Liver (tissue), 9 donors: Measurements from ENCODE around the gene DIS3L. TPM values are rescaled to one million over a fixed set of nuclear protein-coding genes. Genes with fewer than 3 reads are reported as not detected.
A peak's percentile ranks its signal among the peaks of the same experiment; 100 is the strongest.

Source experiments
- DNase-seq: peaks from one replicate; pipeline ENCODE4 v3.0.0-alpha.2; 2017; ENCODE audit warnings: low spot score
- H3K27ac ChIP-seq, 2 donors: one replicate each; pipeline ENCODE4 v1.7.0; 2013; ENCODE audit warnings: inconsistent platforms in 2 of 2, low read length in 2 of 2, control low read depth in 1 of 2, low read depth in 1 of 2, mild to moderate bottlenecking in 1 of 2
- H3K27me3 ChIP-seq, 4 donors: one replicate each; pipeline versions ENCODE4 v1.6.1 to v1.7.0; 2013; ENCODE audit warnings: low read length in 3 of 4, inconsistent platforms in 1 of 4, mild to moderate bottlenecking in 1 of 4, moderate library complexity in 1 of 4; ENCODE audit not compliant: control insufficient read depth in 4 of 4, insufficient read depth in 4 of 4
- H3K36me3 ChIP-seq, 4 donors: one replicate each; pipeline versions ENCODE4 v1.6.1 to v1.7.0; 2013; ENCODE audit warnings: low read length in 3 of 4, mild to moderate bottlenecking in 3 of 4, low read depth in 1 of 4, moderate library complexity in 1 of 4; ENCODE audit not compliant: control insufficient read depth in 4 of 4, insufficient read depth in 3 of 4
- H3K4me1 ChIP-seq, 4 donors: one replicate each; pipeline versions ENCODE4 v1.6.1 to v1.7.0; 2013; ENCODE audit warnings: low read length in 3 of 4, mild to moderate bottlenecking in 3 of 4, moderate library complexity in 1 of 4; ENCODE audit not compliant: control insufficient read depth in 4 of 4, insufficient read depth in 4 of 4
- H3K4me3 ChIP-seq, 3 donors: one replicate each; pipeline versions ENCODE4 v1.6.1 to v1.7.0; 2013; ENCODE audit warnings: low read length in 3 of 3, control low read depth in 1 of 3, low read depth in 1 of 3, mild to moderate bottlenecking in 1 of 3
- H3K9ac ChIP-seq, 2 donors: one replicate each; pipeline ENCODE4 v1.7.0; 2013; ENCODE audit warnings: low read length in 2 of 2, mild to moderate bottlenecking in 2 of 2, moderate library complexity in 2 of 2, control low read depth in 1 of 2, low read depth in 1 of 2
- H3K9me3 ChIP-seq, 4 donors: one replicate each; pipeline versions ENCODE4 v1.6.1 to v1.7.0; 2013; ENCODE audit warnings: low read length in 3 of 4; ENCODE audit not compliant: control insufficient read depth in 4 of 4
- EGR1 ChIP-seq, 2 donors: IDR thresholded peaks; 2 replicates each; pipeline ENCODE4 v1.6.1; 2016 to 2018; ENCODE audit warnings: antibody characterized with exemption in 2 of 2, low read depth in 2 of 2
- FOXA2 ChIP-seq: IDR thresholded peaks from 2 replicates; pipeline ENCODE4 v1.6.1; 2016; ENCODE audit warnings: antibody characterized with exemption
- GABPA ChIP-seq, 2 donors: IDR thresholded peaks in 1 of 2; conservative IDR thresholded peaks in 1 of 2; 2 replicates each; pipeline ENCODE4 v1.6.1; 2016; ENCODE audit warnings: antibody characterized with exemption in 2 of 2, mild to moderate bottlenecking in 1 of 2, moderate library complexity in 1 of 2
- HNF4A ChIP-seq, 2 donors: conservative IDR thresholded peaks; 2 replicates each; pipeline ENCODE4 v1.6.1; 2016; ENCODE audit warnings: antibody characterized with exemption in 2 of 2, mild to moderate bottlenecking in 2 of 2
- HNF4G ChIP-seq: IDR thresholded peaks from 2 replicates; pipeline ENCODE4 v1.6.1; 2016; ENCODE audit warnings: antibody characterized with exemption
- JUND ChIP-seq, 2 donors: IDR thresholded peaks; 2 replicates each; pipeline ENCODE4 v1.6.1; 2016; ENCODE audit warnings: antibody characterized with exemption in 2 of 2
- NR2F2 ChIP-seq: IDR thresholded peaks from 2 replicates; pipeline ENCODE4 v1.6.1; 2016; ENCODE audit warnings: antibody characterized with exemption
- RAD21 ChIP-seq, 2 donors: IDR thresholded peaks; 2 replicates each; pipeline ENCODE4 v1.6.1; 2016; ENCODE audit warnings: antibody characterized with exemption in 2 of 2, mild to moderate bottlenecking in 2 of 2
- RXRA ChIP-seq, 2 donors: IDR thresholded peaks; 2 replicates each; pipeline ENCODE4 v1.6.1; 2017 to 2018; ENCODE audit warnings: antibody characterized with exemption in 2 of 2, mild to moderate bottlenecking in 1 of 2
- SP1 ChIP-seq: IDR thresholded peaks from 2 replicates; pipeline ENCODE4 v1.6.1; 2018; ENCODE audit warnings: antibody characterized with exemption, mild to moderate bottlenecking
- TAF1 ChIP-seq: conservative IDR thresholded peaks from 2 replicates; pipeline ENCODE4 v1.6.1; 2016; ENCODE audit warnings: antibody characterized with exemption, mild to moderate bottlenecking
- YY1 ChIP-seq: IDR thresholded peaks from 2 replicates; pipeline ENCODE4 v1.6.1; 2016; ENCODE audit warnings: antibody characterized with exemption, mild to moderate bottlenecking
- WGBS: extraction: QIAGEN DNeasy Blood & Tissue Kit; methylation state at CpG from one replicate; pipeline ENCODE4 v1.1.7; 2013; 5-methylcytosine and 5-hydroxymethylcytosine counted together
- polyA plus RNA-seq, 2 donors: library from polyadenylated mRNA; stranded (reverse) in 1 of 2; unstranded in 1 of 2; fragments of 200-250 nt in 1 of 2; fragments of >200 nt in 1 of 2; fragmentation: Nextera tagmentation in 1 of 2; extraction: Ambion mirVana in 1 of 2; gene quantifications; one replicate each; pipeline versions ENCODE4 v1.2.1 to v1.2.3, GENCODE V29; 2013 to 2015
- total RNA-seq, 2 donors: library from RNA; depleted of rRNA; stranded (reverse); fragments of >200 nt; gene quantifications; one replicate each; pipeline ENCODE4 v1.2.3, GENCODE V29; 2014
- TF ChIP-seq, protein P1 (sequence below): IDR thresholded peaks from 2 replicates; pipeline ENCODE4 v1.6.1; 2016; ENCODE audit warnings: antibody characterized with exemption
- TF ChIP-seq, protein P2 (sequence below): IDR thresholded peaks from 2 replicates; pipeline ENCODE4 v1.6.1; 2016; ENCODE audit warnings: antibody characterized with exemption
- TF ChIP-seq, protein P3 (sequence below): IDR thresholded peaks from 2 replicates; pipeline ENCODE4 v1.6.1; 2016; ENCODE audit warnings: antibody characterized with exemption
- TF ChIP-seq, protein P4 (sequence below): fragments of 150-350 bp; IDR thresholded peaks from 2 replicates; pipeline ENCODE4 v1.5.1; 2017; ENCODE audit warnings: improper control_type of control experiment, low read depth, low read length; ENCODE audit not compliant: missing input control
- donor health status: healthy.
- donor health status: healthy.
- donor health status: healthy.
- donor health status: healthy.
- donor health status: healthy.

Gene DIS3L
- total and polyA plus RNA-seq, 4 donors, result 9.9 to 40.2 (median 15.7) TPM

DNA sequence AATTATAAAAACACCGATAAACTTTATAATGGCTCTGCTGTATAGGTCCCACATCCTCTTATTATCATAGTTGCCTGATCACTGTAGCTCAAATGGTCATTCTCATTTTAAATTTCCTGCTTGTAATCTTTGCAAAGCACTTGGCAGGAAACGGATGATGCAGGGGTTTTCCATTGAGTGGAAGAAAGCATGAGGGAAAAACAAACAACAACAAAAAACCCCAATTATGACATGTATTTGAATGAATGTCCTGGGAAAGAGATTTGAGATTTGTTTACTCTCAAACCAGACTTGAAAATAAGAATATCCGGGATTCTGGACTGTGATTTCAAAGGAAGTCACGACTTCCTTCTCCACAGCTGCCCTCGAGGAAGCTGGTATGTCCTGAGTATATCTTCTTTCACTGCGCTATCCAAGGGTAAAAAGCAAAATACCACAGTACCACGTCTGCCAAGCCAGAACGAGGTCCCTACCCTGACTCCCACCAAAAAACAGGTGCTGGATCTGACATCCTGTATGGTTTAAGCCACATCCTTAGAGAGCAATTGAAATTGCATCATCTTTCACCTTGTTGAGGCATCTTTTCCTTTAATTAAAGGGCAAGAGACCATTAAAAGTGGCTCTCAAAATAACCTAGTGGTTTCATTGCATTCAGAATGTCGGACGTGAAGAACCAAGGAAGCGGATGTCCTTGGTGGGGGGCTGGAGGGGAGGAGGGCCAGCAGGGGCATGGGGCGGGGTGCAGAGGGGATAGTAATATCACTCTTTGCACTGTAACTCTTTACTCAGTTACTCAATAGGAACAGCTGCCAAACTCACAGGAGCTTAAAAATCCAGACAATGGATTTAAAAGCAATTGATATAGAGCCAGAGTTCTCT is 76.6 kb downstream of the DIS3L start:
- Histone ChIP-seq H3K9ac (peak overlapping the region in 1 of 2 donors; percentile 53), H3K36me3 (no peaks in the 10 kb centered on the region), H3K9me3 (peaks cover 0 to 3% (median 0%) of the 10 kb centered on the region in 4 donors), H3K27me3 (no peaks in the 10 kb centered on the region), H3K4me1 (peaks cover 0 to 4% (median 1%) of the 10 kb centered on the region in 4 donors), H3K27ac (peak overlapping the region; percentile 63 to 68), H3K4me3 (no peak overlapping the region)
- TF ChIP-seq, protein P1, sequence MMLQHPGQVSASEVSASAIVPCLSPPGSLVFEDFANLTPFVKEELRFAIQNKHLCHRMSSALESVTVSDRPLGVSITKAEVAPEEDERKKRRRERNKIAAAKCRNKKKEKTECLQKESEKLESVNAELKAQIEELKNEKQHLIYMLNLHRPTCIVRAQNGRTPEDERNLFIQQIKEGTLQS, result peak; percentile 83
- TF ChIP-seq YY1 (no peak), EGR1 (IDR thresholded peaks at IDR 0.05; ENCODE audit: low read depth in 2 of 2) (no peak), TAF1 (no peak), SP1 (no peak), HNF4G (no peak), GABPA (IDR thresholded peaks at IDR 0.05 in 1 of 2, conservative IDR thresholded peaks at IDR 0.05 in 1 of 2) (peak in 1 of 2 donors; percentile 21)
- TF ChIP-seq, protein P2, sequence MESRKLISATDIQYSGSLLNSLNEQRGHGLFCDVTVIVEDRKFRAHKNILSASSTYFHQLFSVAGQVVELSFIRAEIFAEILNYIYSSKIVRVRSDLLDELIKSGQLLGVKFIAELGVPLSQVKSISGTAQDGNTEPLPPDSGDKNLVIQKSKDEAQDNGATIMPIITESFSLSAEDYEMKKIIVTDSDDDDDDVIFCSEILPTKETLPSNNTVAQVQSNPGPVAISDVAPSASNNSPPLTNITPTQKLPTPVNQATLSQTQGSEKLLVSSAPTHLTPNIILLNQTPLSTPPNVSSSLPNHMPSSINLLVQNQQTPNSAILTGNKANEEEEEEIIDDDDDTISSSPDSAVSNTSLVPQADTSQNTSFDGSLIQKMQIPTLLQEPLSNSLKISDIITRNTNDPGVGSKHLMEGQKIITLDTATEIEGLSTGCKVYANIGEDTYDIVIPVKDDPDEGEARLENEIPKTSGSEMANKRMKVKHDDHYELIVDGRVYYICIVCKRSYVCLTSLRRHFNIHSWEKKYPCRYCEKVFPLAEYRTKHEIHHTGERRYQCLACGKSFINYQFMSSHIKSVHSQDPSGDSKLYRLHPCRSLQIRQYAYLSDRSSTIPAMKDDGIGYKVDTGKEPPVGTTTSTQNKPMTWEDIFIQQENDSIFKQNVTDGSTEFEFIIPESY, result no peak
- TF ChIP-seq, protein P3, sequence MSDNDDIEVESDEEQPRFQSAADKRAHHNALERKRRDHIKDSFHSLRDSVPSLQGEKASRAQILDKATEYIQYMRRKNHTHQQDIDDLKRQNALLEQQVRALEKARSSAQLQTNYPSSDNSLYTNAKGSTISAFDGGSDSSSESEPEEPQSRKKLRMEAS, result peak; percentile 35
- DNase-seq, result no peak
- 37% methylated on average over 12 of the region's 12 CpGs for WGBS

DNA sequence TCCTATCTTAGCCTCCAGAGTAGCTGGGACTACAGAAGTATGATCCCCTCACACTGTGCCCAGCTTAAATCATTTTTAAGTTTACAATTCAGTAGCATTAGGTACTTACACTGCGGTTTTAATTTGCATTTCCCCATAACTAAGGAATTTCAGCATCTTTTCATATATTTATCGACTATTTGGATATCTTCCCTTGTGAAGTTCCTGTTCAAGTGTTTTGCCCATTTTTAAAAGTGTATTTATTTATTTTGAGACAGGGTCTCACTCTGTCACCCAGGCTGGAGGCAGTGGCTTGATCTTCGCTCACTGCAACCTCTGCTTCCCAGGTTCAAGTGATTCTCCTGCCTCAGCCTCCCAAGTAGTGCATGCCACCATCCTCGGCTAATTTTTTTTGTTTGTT is 80.8 kb downstream of the DIS3L start:
- TF ChIP-seq JUND (IDR thresholded peaks at IDR 0.05), result no peak
- no peaks in the 10 kb centered on the region for H3K36me3 ChIP-seq
- H3K4me1 ChIP-seq, result peaks cover 0 to 3% (median 1%) of the 10 kb centered on the region in 4 donors
- no peak overlapping the region for H3K4me3 ChIP-seq
- H3K9me3 ChIP-seq, result peaks cover 0 to 3% (median 0%) of the 10 kb centered on the region in 4 donors
- DNase-seq, result no peak
- no peaks in the 10 kb centered on the region for H3K27me3 ChIP-seq
- no peak overlapping the region for H3K9ac ChIP-seq
- 97% methylated on average over 4 of the region's 4 CpGs for WGBS
- no peak overlapping the region for H3K27ac ChIP-seq

DNA sequence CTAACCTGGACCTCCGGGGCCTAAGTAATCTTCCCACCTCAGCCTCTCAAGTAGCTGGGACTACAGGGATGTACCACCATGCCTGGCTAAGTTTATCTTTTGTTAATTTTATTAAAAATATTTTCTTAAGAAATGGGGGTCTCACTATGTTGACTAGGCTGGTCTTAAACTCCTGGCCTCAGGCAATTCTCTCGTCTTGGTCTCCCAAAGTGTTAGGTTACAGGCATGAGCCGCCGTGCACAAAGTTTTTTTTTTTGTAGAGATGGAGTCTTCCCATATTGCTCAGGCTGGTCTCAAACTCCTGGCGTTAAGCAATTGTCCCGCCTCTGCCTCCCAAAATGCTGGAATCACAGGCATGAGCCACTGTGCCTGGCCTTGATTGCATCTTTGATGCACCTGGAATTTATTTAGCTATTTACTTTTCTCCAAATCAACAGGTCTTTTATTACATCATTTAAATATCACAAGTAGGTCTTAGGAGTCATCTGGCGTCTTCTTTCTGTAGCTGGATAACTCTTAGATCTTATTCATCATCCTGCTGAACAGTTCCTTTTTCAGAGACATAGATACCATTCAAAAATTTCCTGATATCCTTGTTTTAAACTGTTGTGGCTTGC is 85.6 kb downstream of the DIS3L start:
- Histone ChIP-seq H3K4me3 (no peak overlapping the region), H3K36me3 (no peaks in the 10 kb centered on the region), H3K27me3 (no peaks in the 10 kb centered on the region), H3K4me1 (no peaks in the 10 kb centered on the region), H3K27ac (no peak overlapping the region), H3K9ac (no peak overlapping the region), H3K9me3 (peaks cover 0 to 3% (median 0%) of the 10 kb centered on the region in 4 donors)
- TF ChIP-seq FOXA2, result no peak
- TF ChIP-seq, protein P4, sequence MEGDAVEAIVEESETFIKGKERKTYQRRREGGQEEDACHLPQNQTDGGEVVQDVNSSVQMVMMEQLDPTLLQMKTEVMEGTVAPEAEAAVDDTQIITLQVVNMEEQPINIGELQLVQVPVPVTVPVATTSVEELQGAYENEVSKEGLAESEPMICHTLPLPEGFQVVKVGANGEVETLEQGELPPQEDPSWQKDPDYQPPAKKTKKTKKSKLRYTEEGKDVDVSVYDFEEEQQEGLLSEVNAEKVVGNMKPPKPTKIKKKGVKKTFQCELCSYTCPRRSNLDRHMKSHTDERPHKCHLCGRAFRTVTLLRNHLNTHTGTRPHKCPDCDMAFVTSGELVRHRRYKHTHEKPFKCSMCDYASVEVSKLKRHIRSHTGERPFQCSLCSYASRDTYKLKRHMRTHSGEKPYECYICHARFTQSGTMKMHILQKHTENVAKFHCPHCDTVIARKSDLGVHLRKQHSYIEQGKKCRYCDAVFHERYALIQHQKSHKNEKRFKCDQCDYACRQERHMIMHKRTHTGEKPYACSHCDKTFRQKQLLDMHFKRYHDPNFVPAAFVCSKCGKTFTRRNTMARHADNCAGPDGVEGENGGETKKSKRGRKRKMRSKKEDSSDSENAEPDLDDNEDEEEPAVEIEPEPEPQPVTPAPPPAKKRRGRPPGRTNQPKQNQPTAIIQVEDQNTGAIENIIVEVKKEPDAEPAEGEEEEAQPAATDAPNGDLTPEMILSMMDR, result no peak
- TF ChIP-seq, protein P2, result no peak
- TF ChIP-seq RAD21 (IDR thresholded peaks at IDR 0.05), result no peak
- TF ChIP-seq GABPA (IDR thresholded peaks at IDR 0.05 in 1 of 2, conservative IDR thresholded peaks at IDR 0.05 in 1 of 2), result no peak
- no peak for TF ChIP-seq RXRA (IDR thresholded peaks at IDR 0.05)
- no peak for TF ChIP-seq SP1
- TF ChIP-seq HNF4A (conservative IDR thresholded peaks at IDR 0.05), result no peak
- TF ChIP-seq, protein P1, result no peak
- no peak for TF ChIP-seq NR2F2
- DNase-seq, result no peak
- 96% methylated on average over 7 of the region's 7 CpGs for WGBS
